H54 (cell line): ENCODE data around the gene CD274.
"Not testable (repeated sequence)": the region's sequence is repeated elsewhere in the genome, so short reads cannot be mapped to it uniquely, and the experiment has no call there.

Experiments
- DNase-seq: peaks from one replicate; pipeline ENCODE4 v3.0.0; 2011; ENCODE audit warnings: low spot score, mixed read lengths; ENCODE audit not compliant: insufficient read length
- FAIRE-seq: peaks from 3 replicates; lab custom pipeline; 2011; peaks lifted over from hg19 to GRCh38; lab: Jason Lieb, UNC
- POLR2A ChIP-seq: IDR thresholded peaks from 2 replicates; pipeline ENCODE4 v1.6.1; 2011; ENCODE audit warnings: low read depth, mild to moderate bottlenecking, low read length

Gene CD274

GRCh38 chr9:5450359-5451091 is at the start of gene CD274:
Gene CD274, plus strand, starts transcription at chr9:5450542. Its CDS starts 5,572 bp downstream, at chr9:5456114.
- DNase-seq, result peak; percentile 55
- peak; percentile 93 for FAIRE-seq
- no peak for TF ChIP-seq POLR2A

- DNase-seq, result no peak
- no peak for FAIRE-seq
- TF ChIP-seq POLR2A, result no peak
These were observed 48.1 kb upstream of the CD274 start for GRCh38 chr9:5402217-5402616.

GRCh38 chr9:5408596-5408995 is 41.7 kb upstream of the CD274 start:
- DNase-seq (no peak), FAIRE-seq (no peak)
- TF ChIP-seq POLR2A, result no peak

GRCh38 chr9:5416953-5417352 is 33.4 kb upstream of the CD274 start:
- TF ChIP-seq POLR2A, result no peak
- DNase-seq, result no peak
- FAIRE-seq, result no peak

GRCh38 chr9:5418481-5418880 is 31.9 kb upstream of the CD274 start:
- FAIRE-seq, result no peak
- TF ChIP-seq POLR2A, result no peak
- no peak for DNase-seq

- FAIRE-seq (no peak), DNase-seq (no peak)
- TF ChIP-seq POLR2A, result no peak
These were observed 30.4 kb upstream of the CD274 start for GRCh38 chr9:5419987-5420386.

GRCh38 chr9:5421163-5421562 is 29.2 kb upstream of the CD274 start:
- DNase-seq, result no peak
- no peak for TF ChIP-seq POLR2A
- FAIRE-seq, result no peak

GRCh38 chr9:5422276-5422675 is 28.1 kb upstream of the CD274 start:
- no peak for TF ChIP-seq POLR2A
- no peak for FAIRE-seq
- no peak for DNase-seq

- peak; percentile 72 for FAIRE-seq
- DNase-seq, result no peak
- TF ChIP-seq POLR2A, result no peak
These were observed 25.2 kb upstream of the CD274 start for GRCh38 chr9:5425006-5425628.

- DNase-seq (no peak), FAIRE-seq (no peak)
- TF ChIP-seq POLR2A, result no peak
These were observed 23.3 kb upstream of the CD274 start for GRCh38 chr9:5427005-5427404.

- DNase-seq (no peak), FAIRE-seq (no peak)
- no peak for TF ChIP-seq POLR2A
These were observed 22.2 kb upstream of the CD274 start for GRCh38 chr9:5428172-5428571.

- DNase-seq (no peak), FAIRE-seq (peak; percentile 71)
- no peak for TF ChIP-seq POLR2A
These were observed 21.4 kb upstream of the CD274 start for GRCh38 chr9:5428794-5429528.

GRCh38 chr9:5429873-5430564 is 20.3 kb upstream of the CD274 start:
- DNase-seq (no peak), FAIRE-seq (no peak)
- TF ChIP-seq POLR2A, result no peak

- no peak for TF ChIP-seq POLR2A
- DNase-seq (no peak), FAIRE-seq (no peak)
These were observed 19.4 kb upstream of the CD274 start for GRCh38 chr9:5430912-5431311.

GRCh38 chr9:5432890-5433289 is 17.5 kb upstream of the CD274 start:
- not testable (repeated sequence) for DNase-seq, FAIRE-seq

GRCh38 chr9:5433328-5433727 is 17.0 kb upstream of the CD274 start:
- DNase-seq, FAIRE-seq: not testable (repeated sequence)

- DNase-seq, FAIRE-seq: not testable (repeated sequence)
These were observed 16.2 kb upstream of the CD274 start for GRCh38 chr9:5433841-5434810.
